H1 (cell line): ENCODE results near the gene GPANK1. TPM values are rescaled to one million over a fixed set of nuclear protein-coding genes. Genes with fewer than 3 reads are reported as not detected.

Experiments
- CTCF ChIA-PET: fragments of 300-600 bp; sonication (Branson Sonifier 250); formaldehyde crosslinking; loops from one replicate; lab custom pipeline; 2021; ENCODE audit not compliant: partially characterized antibody; lab: Charles Lee
- POLR2A ChIA-PET: fragments of 300-600 bp; sonication (Branson Sonifier 250); formaldehyde crosslinking; loops from one replicate; lab custom pipeline; 2021; ENCODE audit warnings: inconsistent platforms; ENCODE audit not compliant: partially characterized antibody; lab: Charles Lee
- DNase-seq, 2 experiments: peaks; one replicate each; pipeline versions ENCODE4 v3.0.0 to v3.0.0-alpha.2; 2010 to 2022; ENCODE audit warnings: low spot score in 2 of 2, low read depth in 1 of 2, mixed read lengths in 1 of 2
- FAIRE-seq: peaks from 2 replicates; lab custom pipeline; 2011; peaks lifted over from hg19 to GRCh38; lab: Jason Lieb, UNC
- H2AFZ ChIP-seq: 2 replicates; pipeline ENCODE4 v1.8.1; 2012; ENCODE audit warnings: low read length, inconsistent platforms
- H2AK5ac ChIP-seq: 2 replicates; pipeline ENCODE4 v1.6.1; 2013; ENCODE audit warnings: low read depth, low read length
- H2BK120ac ChIP-seq: replicated peaks from 2 replicates; pipeline ENCODE3; 2013; ENCODE audit warnings: low read depth, low read length, inconsistent platforms
- H2BK12ac ChIP-seq: 2 replicates; pipeline ENCODE4 v1.6.1; 2013; ENCODE audit warnings: low read depth, low read length
- H2BK15ac ChIP-seq: 2 replicates; pipeline ENCODE4 v1.6.1; 2013; ENCODE audit warnings: low read length
- H2BK20ac ChIP-seq: 2 replicates; pipeline ENCODE4 v1.6.1; 2013; ENCODE audit warnings: low read length
- H2BK5ac ChIP-seq: 2 replicates; pipeline ENCODE4 v1.6.1; 2013; ENCODE audit warnings: low read depth, low read length
- H3K14ac ChIP-seq: 2 replicates; pipeline ENCODE4 v1.6.1; 2013; ENCODE audit warnings: inconsistent platforms; ENCODE audit not compliant: insufficient read length
- H3K18ac ChIP-seq: 2 replicates; pipeline ENCODE4 v1.6.1; 2013; ENCODE audit warnings: low read length; ENCODE audit errors: extremely low read depth
- H3K23ac ChIP-seq: 2 replicates; pipeline ENCODE4 v1.6.1; 2013; ENCODE audit warnings: inconsistent platforms; ENCODE audit not compliant: insufficient read length
- H3K23me2 ChIP-seq: 2 replicates; pipeline ENCODE4 v1.6.1; 2013; ENCODE audit warnings: low read depth, low read length
- H3K27ac ChIP-seq: 2 replicates; pipeline ENCODE4 v1.6.1; 2011; ENCODE audit warnings: low read depth, low read length, inconsistent platforms
- H3K27me3 ChIP-seq, 4 experiments: replicated peaks in 1 of 4; 1 replicate in 1 of 4; 2 replicates in 3 of 4; pipeline versions ENCODE4 v1.6.1 to v1.8.1; 2011 to 2013; ENCODE audit warnings: low read length in 3 of 4, mild to moderate bottlenecking in 3 of 4, inconsistent platforms in 2 of 4, mixed read lengths in 2 of 4, moderate library complexity in 1 of 4; ENCODE audit not compliant: control insufficient read depth in 3 of 4, insufficient read depth in 3 of 4; ENCODE audit errors: extremely low read depth in 1 of 4
- H3K36me3 ChIP-seq, 4 experiments: 2 replicates each; pipeline versions ENCODE4 v1.6.1 to v1.8.1; 2011 to 2013; ENCODE audit warnings: mild to moderate bottlenecking in 4 of 4, low read length in 3 of 4, moderate library complexity in 2 of 4, control low read depth in 1 of 4, inconsistent platforms in 1 of 4; ENCODE audit not compliant: insufficient read depth in 4 of 4, control insufficient read depth in 2 of 4
- H3K4ac ChIP-seq: replicated peaks from 2 replicates; pipeline ENCODE3; 2013; ENCODE audit warnings: low read length, low read depth, mixed read lengths, inconsistent platforms; ENCODE audit not compliant: insufficient read length
- H3K4me1 ChIP-seq, 4 experiments: replicated peaks in 1 of 4; 1 replicate in 1 of 4; 2 replicates in 3 of 4; pipeline versions ENCODE4 v1.6.1 to v1.8.1; 2011 to 2013; ENCODE audit warnings: low read length in 3 of 4, inconsistent platforms in 2 of 4, mixed read lengths in 1 of 4; ENCODE audit not compliant: insufficient read depth in 4 of 4, control insufficient read depth in 3 of 4
- H3K4me2 ChIP-seq, 2 experiments: 2 replicates each; pipeline versions ENCODE4 v1.6.1 to v1.8.1; 2011 to 2013; ENCODE audit warnings: low read depth in 2 of 2, low read length in 2 of 2, control low read depth in 1 of 2, inconsistent platforms in 1 of 2, mild to moderate bottlenecking in 1 of 2; ENCODE audit not compliant: insufficient read depth in 1 of 2
- H3K4me3 ChIP-seq, 4 experiments: fragments of 200-600, 300-600 bp in 1 of 4; sonication (generic), shearing (Covaris generic), sonication (Bioruptor Twin) in 1 of 4; 2 replicates each; pipeline versions ENCODE4 v1.5.1 to v1.8.1; 2011 to 2016; ENCODE audit warnings: low read length in 4 of 4, low read depth in 3 of 4, control low read depth in 2 of 4, inconsistent platforms in 2 of 4, mild to moderate bottlenecking in 2 of 4, mixed read lengths in 1 of 4, moderate library complexity in 1 of 4; ENCODE audit not compliant: insufficient read depth in 2 of 4; ENCODE audit errors: extremely low read depth in 1 of 4
- H3K56ac ChIP-seq: replicated peaks from 2 replicates; pipeline ENCODE3; 2013; ENCODE audit warnings: low read depth, mild to moderate bottlenecking, mixed read lengths, low read length, inconsistent platforms; ENCODE audit not compliant: insufficient read length
- H3K79me1 ChIP-seq: 2 replicates; pipeline ENCODE4 v1.6.1; 2013; ENCODE audit warnings: low read depth, low read length, control low read depth
- H3K79me2 ChIP-seq, 2 experiments: 2 replicates each; pipeline versions ENCODE4 v1.6.1 to v1.8.1; 2012 to 2013; ENCODE audit warnings: low read length in 2 of 2, mild to moderate bottlenecking in 2 of 2, inconsistent platforms in 1 of 2; ENCODE audit not compliant: insufficient read depth in 2 of 2, control insufficient read depth in 1 of 2
- H3K9ac ChIP-seq, 4 experiments: replicated peaks in 1 of 4; 1 replicate in 1 of 4; 2 replicates in 3 of 4; pipeline versions ENCODE4 v1.6.1 to v1.8.1; 2011 to 2013; ENCODE audit warnings: low read depth in 3 of 4, low read length in 3 of 4, control low read depth in 2 of 4, mild to moderate bottlenecking in 2 of 4, moderate library complexity in 2 of 4, inconsistent platforms in 1 of 4; ENCODE audit errors: extremely low read depth in 1 of 4
- H3K9me3 ChIP-seq, 2 experiments: 2 replicates each; pipeline versions ENCODE4 v1.6.1 to v1.8.1; 2012 to 2013; ENCODE audit warnings: mild to moderate bottlenecking in 2 of 2, moderate library complexity in 2 of 2, control low read depth in 1 of 2, inconsistent platforms in 1 of 2, low read depth in 1 of 2, low read length in 1 of 2, mixed read lengths in 1 of 2; ENCODE audit not compliant: insufficient read depth in 2 of 2
- H4K20me1 ChIP-seq, 2 experiments: replicated peaks in 1 of 2; 2 replicates each; pipeline versions ENCODE3 to v1.8.1; 2011 to 2013; ENCODE audit warnings: inconsistent platforms in 2 of 2, low read length in 2 of 2, mild to moderate bottlenecking in 1 of 2; ENCODE audit not compliant: insufficient read depth in 2 of 2, control insufficient read depth in 1 of 2
- H4K5ac ChIP-seq: 2 replicates; pipeline ENCODE4 v1.6.1; 2013; ENCODE audit warnings: low read length, low read depth, mixed read lengths, inconsistent platforms; ENCODE audit not compliant: insufficient read length
- H4K8ac ChIP-seq: 2 replicates; pipeline ENCODE4 v1.8.0; 2013; ENCODE audit warnings: mild to moderate bottlenecking, moderate library complexity, low read length, inconsistent platforms; ENCODE audit not compliant: insufficient read depth; ENCODE audit errors: extremely low read depth
- H4K91ac ChIP-seq: replicated peaks from 2 replicates; pipeline ENCODE3; 2013; ENCODE audit warnings: low read length, mixed read lengths, inconsistent platforms; ENCODE audit not compliant: insufficient read length
- BRCA1 ChIP-seq: IDR thresholded peaks from 2 replicates; pipeline ENCODE4 v1.6.1; 2012; ENCODE audit warnings: low read depth, low read length, improper control_type of control experiment
- CBX8 ChIP-seq: fragments of 300-800, 300-1000 bp; sonication (generic); IDR thresholded peaks from 2 replicates; pipeline ENCODE4 v1.7.1; 2016; ENCODE audit warnings: low read depth, low read length, borderline replicate concordance
- CHD1 ChIP-seq: IDR thresholded peaks from 2 replicates; pipeline ENCODE4 v1.6.1; 2012; ENCODE audit warnings: low read depth, low read length, improper control_type of control experiment
- CHD2 ChIP-seq: IDR thresholded peaks from 2 replicates; pipeline ENCODE4 v1.6.1; 2012; ENCODE audit warnings: low read length, improper control_type of control experiment
- CTCF ChIP-seq, 3 experiments: IDR thresholded peaks; 1 replicate in 2 of 3; 2 replicates in 1 of 3; pipeline versions ENCODE4 v1.5.1 to v1.6.1; 2011; ENCODE audit warnings: low read length in 3 of 3, mild to moderate bottlenecking in 3 of 3, inconsistent platforms in 2 of 3, low read depth in 1 of 3, moderate library complexity in 1 of 3; ENCODE audit not compliant: insufficient read depth in 1 of 3; ENCODE audit errors: control extremely low read depth in 1 of 3
- JUN ChIP-seq: IDR thresholded peaks from 2 replicates; pipeline ENCODE4 v1.6.1; 2011; ENCODE audit warnings: low read depth, mild to moderate bottlenecking, improper control_type of control experiment, low read length
- RBBP5 ChIP-seq: IDR thresholded peaks from 2 replicates; pipeline ENCODE4 v1.7.1; 2012; ENCODE audit warnings: low read depth, mild to moderate bottlenecking, inconsistent platforms, low read length, moderate library complexity, borderline replicate concordance
- SIRT6 ChIP-seq: IDR thresholded peaks from one replicate; pipeline ENCODE4 v1.7.1; 2012; ENCODE audit warnings: low read length, inconsistent platforms
- SP1 ChIP-seq: IDR thresholded peaks from 2 replicates; pipeline ENCODE4 v1.6.1; 2011; ENCODE audit warnings: low read depth, low read length
- SP2 ChIP-seq: IDR thresholded peaks from 2 replicates; pipeline ENCODE4 v1.6.1; 2012; ENCODE audit warnings: mild to moderate bottlenecking, low read length, inconsistent platforms
- WGBS, 2 experiments: shearing (Covaris generic) in 1 of 2; methylation state at CpG; one replicate each; pipeline versions ENCODE4 v1.1.6 to v1.1.7; 2013 to 2015; ENCODE audit warnings: low lambda C conversion rate in 2 of 2, mixed read lengths in 2 of 2, inconsistent platforms in 1 of 2, low coverage in 1 of 2, missing lambda C conversion rate in 1 of 2; ENCODE audit not compliant: insufficient replicate concordance in 2 of 2, insufficient coverage in 1 of 2, insufficient read length in 1 of 2; ENCODE audit errors: extremely low coverage in 1 of 2, missing lambda C conversion rate in 1 of 2; 5-methylcytosine and 5-hydroxymethylcytosine counted together
- polyA plus RNA-seq, 7 experiments: library from polyadenylated mRNA; depleted of rRNA in 3 of 7; stranded (reverse) in 5 of 7; unstranded in 2 of 7; fragments of >200 nt in 5 of 7; fragments of 200-250 nt in 2 of 7; gene quantifications; 1 replicate in 5 of 7; 2 replicates in 1 of 7; 4 replicates in 1 of 7; pipeline versions ENCODE4 v1.2.1 to v1.2.3, GENCODE V29; 2011 to 2013; ENCODE audit warnings: missing spikeins in 2 of 7, mixed read lengths in 2 of 7
- total RNA-seq: library from RNA; stranded (reverse); fragmentation: NEBNext Ultra II Directional; extraction: Animal tissue kit (Norgen Biotek cat#: 25700); gene quantifications from 2 replicates; pipeline ENCODE4 v1.2.1, GENCODE V29; 2021
- TF ChIP-seq, protein P1 (sequence below): IDR thresholded peaks from 2 replicates; pipeline ENCODE4 v1.6.1; 2011; ENCODE audit warnings: low read length, improper control_type of control experiment

GPANK1 gene
- total and polyA plus RNA-seq, 2 of the 8 experiments (the other 6 are each of a cell fraction or from before 2014, with no cell fraction given) = 24.5 to 30.2 TPM

DNA sequence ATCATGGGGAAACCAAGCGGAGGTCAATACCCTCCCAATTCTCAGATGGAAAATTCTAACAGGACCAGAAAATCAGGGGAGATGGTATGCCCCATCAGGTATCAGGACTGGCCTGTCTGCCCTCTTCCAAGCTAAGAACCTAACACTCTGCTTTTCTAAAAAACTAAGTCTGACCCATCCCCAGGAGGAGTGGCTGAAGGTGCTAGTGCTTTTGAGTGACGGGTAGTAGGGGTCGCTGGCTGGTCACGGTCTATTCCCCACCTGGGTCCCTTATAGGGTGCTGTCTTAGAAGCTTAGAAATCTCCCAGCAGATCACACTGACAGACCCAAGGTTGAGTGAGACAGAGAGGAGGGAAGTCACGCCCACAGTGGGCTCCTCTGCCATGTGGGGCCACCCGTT lies 28.7 kb upstream of the GPANK1 start:
- no peak overlapping the region for H3K18ac ChIP-seq
- no peak for DNase-seq
- WGBS, 2 experiments = 87% methylated on average over 6 of the region's 6 CpGs; no CpG with 5 or more reads in 1 of the 2 experiments
- H2AK5ac ChIP-seq = no peak overlapping the region
- no peak overlapping the region for H2BK15ac ChIP-seq
- H2BK12ac ChIP-seq = no peak overlapping the region
- H3K23ac ChIP-seq = no peak overlapping the region
- no peak overlapping the region for H4K8ac ChIP-seq
- FAIRE-seq = no peak
- no peak overlapping the region for H2BK120ac ChIP-seq
- H3K4ac ChIP-seq = no peak overlapping the region
- H3K79me2 ChIP-seq = no peaks in the 10 kb centered on the region
- no peak overlapping the region for H2AFZ ChIP-seq
- no peak overlapping the region for H3K4me2 ChIP-seq
- H2BK5ac ChIP-seq = no peak overlapping the region
- H3K4me1 ChIP-seq = no peaks in the 10 kb centered on the region
- no peaks in the 10 kb centered on the region for H4K20me1 ChIP-seq
- CTCF ChIA-PET = interaction anchor here (0.7 to 2.5 kb wide), 12 partner anchors 14 to 259 kb away, joined by 3 to 10 read pairs (median 3); partner anchors contain the start of genes GPANK1 and VARS1
- H3K27ac ChIP-seq = no peak overlapping the region
- H3K27me3 ChIP-seq = no peaks in the 10 kb centered on the region
- H2BK20ac ChIP-seq = no peak overlapping the region
- POLR2A ChIA-PET = interaction anchor here (0.9 to 6.6 kb wide), 10 partner anchors 10 to 147 kb away, joined by 3 to 33 read pairs (median 4); partner anchors contain the start of genes ABHD16A, ATP6V1G2, BAG6 and C6orf47
- no peak overlapping the region for H3K14ac ChIP-seq
- no peaks in the 10 kb centered on the region for H3K79me1 ChIP-seq
- H3K9ac ChIP-seq = no peak overlapping the region
- no peak overlapping the region for H3K4me3 ChIP-seq
- H4K5ac ChIP-seq = no peak overlapping the region
- H3K36me3 ChIP-seq = peaks cover 1 to 20% (median 14%) of the 10 kb centered on the region in 4 experiments; a peak in 5 of 8 replicates
- H3K23me2 ChIP-seq = no peaks in the 10 kb centered on the region
- no peak overlapping the region for H4K91ac ChIP-seq
- H3K9me3 ChIP-seq = no peaks in the 10 kb centered on the region
- no peak overlapping the region for H3K56ac ChIP-seq
- TF ChIP-seq BRCA1 = no peak
- TF ChIP-seq JUN = no peak
- TF ChIP-seq CBX8 = no peak
- TF ChIP-seq SP2 = no peak
- no peak for TF ChIP-seq CTCF (IDR thresholded peaks at IDR 0.05; ENCODE audit: control extremely low read depth in 1 of 3, insufficient read depth in 1 of 3, low read depth in 1 of 3, low read length in 3 of 3)
- TF ChIP-seq CHD1 = no peak
- no peak for TF ChIP-seq SIRT6
- no peak for TF ChIP-seq RBBP5
- TF ChIP-seq SP1 = no peak
- TF ChIP-seq, protein P1, sequence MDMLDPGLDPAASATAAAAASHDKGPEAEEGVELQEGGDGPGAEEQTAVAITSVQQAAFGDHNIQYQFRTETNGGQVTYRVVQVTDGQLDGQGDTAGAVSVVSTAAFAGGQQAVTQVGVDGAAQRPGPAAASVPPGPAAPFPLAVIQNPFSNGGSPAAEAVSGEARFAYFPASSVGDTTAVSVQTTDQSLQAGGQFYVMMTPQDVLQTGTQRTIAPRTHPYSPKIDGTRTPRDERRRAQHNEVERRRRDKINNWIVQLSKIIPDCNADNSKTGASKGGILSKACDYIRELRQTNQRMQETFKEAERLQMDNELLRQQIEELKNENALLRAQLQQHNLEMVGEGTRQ = no peak
- no peak for TF ChIP-seq CHD2
